ENCODE data around the gene KRTAP9-8.
"Not testable (repeated sequence)": the region's sequence is repeated elsewhere in the genome, so short reads cannot be mapped to it uniquely, and the experiment has no call there.

Gene KRTAP9-8, protein sequence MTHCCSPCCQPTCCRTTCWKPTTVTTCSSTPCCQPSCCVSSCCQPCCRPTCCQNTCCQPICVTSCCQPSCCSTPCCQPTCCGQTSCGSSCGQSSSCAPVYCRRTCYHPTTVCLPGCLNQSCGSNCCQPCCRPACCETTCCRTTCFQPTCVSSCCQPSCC

DNA sequence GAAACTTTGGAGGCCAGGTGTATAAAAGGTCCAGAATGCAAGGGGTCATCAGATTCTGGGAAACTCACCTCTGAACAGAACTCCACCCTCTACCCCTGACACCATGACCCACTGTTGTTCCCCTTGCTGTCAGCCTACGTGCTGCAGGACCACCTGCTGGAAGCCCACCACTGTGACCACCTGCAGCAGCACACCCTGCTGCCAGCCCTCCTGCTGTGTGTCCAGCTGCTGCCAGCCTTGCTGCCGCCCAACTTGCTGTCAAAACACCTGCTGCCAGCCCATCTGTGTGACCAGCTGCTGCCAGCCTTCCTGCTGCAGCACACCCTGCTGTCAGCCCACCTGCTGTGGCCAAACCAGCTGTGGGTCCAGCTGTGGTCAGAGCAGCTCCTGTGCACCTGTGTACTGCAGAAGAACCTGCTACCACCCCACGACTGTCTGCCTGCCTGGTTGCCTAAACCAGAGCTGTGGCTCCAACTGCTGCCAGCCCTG, at the start of gene KRTAP9-8:
KRTAP9-8 (plus strand) TSS at position 51 of the 489 bp plus-strand sequence; CDS start at position 104, 53 bp downstream.
- not testable (repeated sequence) for DNase-seq

DNA sequence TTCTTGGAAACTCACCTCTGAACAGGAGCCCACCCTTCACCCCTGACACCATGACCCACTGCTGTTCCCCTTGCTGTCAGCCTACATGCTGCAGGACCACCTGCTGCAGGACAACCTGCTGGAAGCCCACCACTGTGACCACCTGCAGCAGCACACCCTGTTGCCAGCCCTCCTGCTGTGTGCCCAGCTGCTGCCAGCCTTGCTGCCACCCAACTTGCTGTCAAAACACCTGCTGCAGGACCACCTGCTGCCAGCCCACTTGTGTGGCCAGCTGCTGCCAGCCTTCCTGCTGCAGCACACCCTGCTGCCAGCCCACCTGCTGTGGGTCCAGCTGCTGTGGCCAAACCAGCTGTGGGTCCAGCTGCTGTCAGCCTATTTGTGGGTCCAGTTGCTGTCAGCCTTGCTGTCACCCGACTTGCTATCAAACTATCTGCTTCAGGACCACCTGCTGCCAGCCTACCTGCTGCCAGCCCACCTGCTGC, 47.9 kb upstream of the KRTAP9-8 start, which contains the start of gene KRTAP9-1:
KRTAP9-1 (plus strand) TSS at position 51 of the 482 bp plus-strand sequence; CDS start at position 51, 0 bp downstream.
- DNase-seq: not testable (repeated sequence)

DNA sequence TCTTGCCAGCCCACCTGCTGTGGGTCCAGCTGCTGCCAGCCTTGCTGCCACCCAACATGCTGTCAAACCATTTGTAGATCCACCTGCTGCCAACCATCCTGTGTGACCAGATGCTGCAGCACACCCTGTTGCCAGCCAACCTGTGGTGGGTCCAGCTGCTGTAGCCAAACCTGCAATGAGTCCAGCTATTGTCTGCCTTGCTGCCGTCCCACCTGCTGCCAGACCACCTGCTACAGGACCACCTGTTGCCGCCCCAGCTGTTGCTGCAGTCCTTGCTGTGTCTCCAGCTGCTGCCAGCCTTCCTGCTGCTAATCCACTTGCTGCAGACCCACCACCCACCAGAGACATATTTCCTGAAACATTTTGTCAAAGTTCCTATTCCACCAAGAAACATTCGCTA, 47.5 kb upstream of the KRTAP9-8 start:
- no peak for DNase-seq

DNA sequence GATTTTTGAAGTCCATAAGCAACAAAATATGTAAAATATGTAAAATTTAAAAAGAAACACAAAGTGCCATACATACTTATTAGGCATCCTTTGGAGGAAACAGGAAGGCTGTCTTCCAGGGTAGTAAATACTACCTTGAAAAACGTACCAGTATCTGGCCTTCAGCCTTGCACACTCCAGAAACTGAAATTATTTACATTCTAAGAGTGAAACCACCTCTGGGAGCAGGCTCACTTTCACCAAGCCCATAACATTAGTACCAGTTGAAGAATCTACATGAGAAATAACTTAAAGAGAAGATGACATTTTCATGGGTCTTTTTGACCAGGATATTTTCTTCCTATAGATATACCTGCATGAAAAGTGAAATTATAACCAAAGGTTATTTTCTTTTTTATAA, 41.7 kb upstream of the KRTAP9-8 start:
- DNase-seq: no peak

DNA sequence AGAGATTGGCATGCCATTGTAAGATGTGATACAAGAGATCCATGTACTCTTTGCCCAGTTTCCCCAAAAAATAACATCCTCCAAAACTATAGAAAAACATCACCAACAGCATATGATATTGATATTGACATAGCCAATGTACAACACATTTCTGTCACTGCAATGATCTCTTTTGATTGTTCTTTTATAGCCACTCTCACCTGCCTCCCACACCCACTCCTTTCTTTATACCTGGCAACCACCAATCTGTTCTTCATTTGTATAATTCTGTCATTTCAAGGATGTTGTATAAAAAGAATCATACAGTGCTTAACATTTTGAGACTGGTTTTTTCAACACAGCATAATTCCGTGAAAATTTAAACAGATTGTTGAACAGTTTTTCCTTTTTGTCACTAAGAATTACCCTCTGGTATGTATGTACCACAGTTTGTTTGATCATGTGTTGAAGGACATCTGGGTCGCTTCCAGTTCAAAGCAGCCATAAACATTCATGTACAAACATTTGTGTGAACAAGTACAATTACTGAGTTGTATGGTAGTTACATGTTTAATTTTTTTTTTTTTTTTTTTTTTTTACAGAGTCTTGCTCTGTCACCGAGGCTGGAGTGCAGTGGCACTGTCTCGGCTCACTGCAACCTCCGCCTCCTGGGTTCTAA, 38.2 kb upstream of the KRTAP9-8 start:
- DNase-seq: no peak

DNA sequence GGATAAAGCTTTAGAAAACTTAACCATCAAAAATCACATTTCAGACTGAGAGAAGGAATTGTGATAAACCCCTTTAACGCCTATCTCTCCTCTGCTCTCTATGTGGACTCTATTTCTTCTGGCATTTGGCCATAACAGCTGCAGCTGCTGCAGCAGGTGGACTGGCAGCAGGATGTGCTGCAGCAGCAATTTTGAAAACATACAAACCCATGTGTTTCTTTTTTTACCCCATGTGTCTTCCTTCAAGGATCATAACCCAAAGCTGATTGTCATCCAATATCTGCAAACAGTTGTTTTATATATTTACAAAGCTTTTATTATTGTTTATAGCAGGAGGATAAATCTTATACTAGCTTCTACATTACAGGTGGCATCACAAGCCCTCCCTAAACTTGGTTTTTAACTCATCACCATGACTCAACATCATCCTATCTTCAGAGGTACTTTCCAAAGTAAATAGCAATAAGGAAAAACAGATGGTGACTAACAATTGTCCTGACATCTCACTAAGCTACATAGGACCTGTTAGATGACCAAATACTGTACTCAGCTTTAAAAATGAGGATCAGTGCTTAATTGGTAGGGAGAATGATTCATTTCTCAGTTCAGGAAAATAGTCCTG, 25.8 kb upstream of the KRTAP9-8 start:
- DNase-seq: peak; percentile 1

DNA sequence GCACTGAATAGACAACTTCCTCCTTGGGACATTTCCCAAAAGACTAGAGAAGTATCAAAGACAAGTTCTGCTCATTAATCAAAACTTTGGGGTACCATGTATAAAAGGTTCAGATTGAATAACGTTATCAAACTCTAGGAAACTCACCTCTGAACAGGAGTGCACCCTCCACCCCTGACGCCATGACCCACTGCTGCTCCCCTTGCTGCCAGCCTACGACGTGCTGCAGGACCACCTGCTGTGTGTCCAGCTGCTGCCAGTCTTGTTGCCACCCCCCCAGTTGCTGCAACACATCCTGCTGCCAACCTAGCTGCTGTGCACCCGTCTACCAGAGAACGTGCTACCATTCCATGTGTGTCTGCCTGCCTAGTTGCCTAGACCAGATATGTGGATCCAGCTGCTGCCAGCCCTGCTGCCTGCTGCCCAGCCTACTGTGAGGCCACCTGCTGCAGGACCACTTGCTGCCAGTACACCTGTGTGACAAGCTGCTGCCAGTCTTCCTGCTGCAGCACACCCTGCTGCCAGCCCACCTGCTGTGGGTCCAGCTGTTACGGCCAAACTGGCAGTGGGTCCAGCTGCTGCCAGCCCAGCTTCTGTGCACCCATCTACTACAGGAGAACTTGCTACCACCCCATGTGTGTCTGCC, 25.2 kb upstream of the KRTAP9-8 start:
- DNase-seq: no peak

DNA sequence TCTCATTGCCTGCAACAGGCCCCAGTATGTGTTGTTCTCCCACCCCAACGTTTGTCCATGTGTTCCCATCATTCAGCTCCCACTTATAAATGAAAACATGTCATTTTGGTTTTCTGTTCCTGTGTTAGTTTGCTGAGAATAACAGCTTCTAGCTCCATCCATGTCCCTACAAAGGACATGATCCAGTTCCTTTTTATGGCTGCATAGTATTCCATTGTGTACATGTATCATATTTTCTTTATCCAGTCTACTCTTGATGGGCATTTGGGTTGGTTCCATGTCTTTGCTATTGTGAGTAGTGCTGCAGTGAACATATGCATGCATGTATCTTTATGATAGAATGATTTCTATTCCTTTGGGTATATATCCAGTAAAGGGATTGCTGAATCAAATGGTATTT, 22.1 kb upstream of the KRTAP9-8 start:
- no peak for DNase-seq

DNA sequence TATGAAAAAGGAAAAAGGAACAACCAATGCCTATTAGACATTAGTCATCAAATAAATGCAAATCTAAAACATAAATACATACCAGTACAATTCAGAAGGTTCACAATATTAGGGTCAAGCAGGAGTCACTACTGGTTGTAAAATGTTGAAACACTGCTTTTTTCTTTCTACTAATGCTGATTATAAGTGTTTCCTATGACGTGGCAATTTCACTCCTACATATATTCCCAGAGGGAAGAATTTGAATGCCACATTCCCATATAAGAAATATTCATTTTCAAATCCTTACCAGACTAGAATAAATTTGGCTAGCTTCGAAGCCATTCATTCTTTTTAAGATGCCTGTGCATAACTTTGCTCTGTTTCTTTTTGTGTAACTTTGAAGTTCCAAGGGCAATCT, 14.0 kb upstream of the KRTAP9-8 start:
- DNase-seq: no peak

DNA sequence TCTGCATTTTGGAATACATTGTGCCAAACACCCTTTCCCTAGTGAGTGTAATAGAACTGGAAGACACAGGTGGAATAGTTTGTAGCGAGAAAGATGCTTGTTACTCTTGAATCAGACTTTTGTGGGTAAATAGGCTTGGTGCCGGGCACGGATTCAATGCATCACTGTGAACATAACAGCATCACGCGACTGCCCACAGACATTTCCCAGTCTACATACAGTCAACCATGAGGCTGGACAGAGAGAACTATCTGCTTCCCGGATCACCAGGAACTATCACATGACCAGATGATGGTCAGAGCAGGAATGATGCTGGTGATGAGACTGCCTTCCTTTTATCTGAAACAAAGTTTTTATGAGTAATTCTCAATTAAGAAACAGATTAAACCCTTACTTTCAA, 11.7 kb upstream of the KRTAP9-8 start:
- DNase-seq: no peak

DNA sequence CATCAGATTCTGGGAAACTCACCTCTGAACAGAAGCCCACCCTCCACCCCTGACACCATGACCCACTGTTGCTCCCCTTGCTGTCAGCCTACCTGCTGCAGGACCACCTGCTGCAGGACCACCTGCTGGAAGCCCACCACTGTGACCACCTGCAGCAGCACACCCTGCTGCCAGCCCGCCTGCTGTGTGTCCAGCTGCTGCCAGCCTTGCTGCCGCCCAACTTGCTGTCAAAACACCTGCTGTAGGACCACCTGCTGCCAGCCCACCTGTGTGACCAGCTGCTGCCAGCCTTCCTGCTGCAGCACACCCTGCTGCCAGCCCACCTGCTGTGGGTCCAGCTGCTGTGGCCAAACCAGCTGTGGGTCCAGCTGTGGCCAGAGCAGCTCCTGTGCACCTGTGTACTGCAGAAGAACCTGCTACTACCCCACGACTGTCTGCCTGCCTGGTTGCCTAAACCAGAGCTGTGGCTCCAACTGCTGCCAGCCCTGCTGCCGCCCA, 11.2 kb upstream of the KRTAP9-8 start, which contains the start of gene KRTAP9-2:
KRTAP9-2 (plus strand) TSS at position 51 of the 498 bp plus-strand sequence; CDS start at position 58, 7 bp downstream.
- DNase-seq: not testable (repeated sequence)

DNA sequence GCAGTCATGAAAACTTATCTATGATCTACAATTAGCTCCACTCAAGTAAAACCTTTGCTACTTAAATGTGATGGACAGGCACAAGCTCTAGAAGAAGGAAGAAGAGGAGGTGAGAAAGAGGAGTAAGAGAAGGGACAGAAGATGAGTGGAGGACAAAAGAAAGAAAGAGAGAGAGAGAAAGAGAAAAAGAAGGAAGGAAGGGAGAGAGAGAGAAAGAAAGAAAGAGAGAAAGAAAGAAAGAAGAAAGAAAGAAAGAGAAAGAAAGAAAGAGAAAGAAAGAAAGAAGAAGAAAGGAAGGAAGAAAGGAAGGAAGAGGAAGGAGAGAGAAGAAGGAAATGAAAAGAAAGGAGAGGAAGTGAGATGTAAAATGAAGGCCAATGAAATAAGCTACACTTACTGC, 7.7 kb upstream of the KRTAP9-8 start:
- no peak for DNase-seq

DNA sequence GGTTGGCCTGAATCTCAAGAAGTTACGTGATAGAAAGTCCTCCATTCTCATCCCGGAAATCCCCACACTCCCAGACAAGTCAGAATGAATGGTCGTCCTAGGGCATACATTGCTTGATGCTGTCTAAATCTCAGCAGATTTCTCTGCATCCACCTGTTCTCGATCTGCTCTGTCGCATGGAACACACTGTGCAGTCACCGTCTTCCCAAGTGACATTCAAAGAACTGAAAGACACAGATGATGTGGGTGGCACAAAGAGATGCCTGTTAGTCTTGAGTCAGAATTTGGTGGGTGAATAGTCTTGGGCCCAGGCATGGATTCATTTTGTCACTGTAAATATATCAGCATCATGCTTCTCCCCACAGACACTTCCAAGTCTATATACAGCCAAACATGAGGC, 6.1 kb upstream of the KRTAP9-8 start:
- DNase-seq: no peak

DNA sequence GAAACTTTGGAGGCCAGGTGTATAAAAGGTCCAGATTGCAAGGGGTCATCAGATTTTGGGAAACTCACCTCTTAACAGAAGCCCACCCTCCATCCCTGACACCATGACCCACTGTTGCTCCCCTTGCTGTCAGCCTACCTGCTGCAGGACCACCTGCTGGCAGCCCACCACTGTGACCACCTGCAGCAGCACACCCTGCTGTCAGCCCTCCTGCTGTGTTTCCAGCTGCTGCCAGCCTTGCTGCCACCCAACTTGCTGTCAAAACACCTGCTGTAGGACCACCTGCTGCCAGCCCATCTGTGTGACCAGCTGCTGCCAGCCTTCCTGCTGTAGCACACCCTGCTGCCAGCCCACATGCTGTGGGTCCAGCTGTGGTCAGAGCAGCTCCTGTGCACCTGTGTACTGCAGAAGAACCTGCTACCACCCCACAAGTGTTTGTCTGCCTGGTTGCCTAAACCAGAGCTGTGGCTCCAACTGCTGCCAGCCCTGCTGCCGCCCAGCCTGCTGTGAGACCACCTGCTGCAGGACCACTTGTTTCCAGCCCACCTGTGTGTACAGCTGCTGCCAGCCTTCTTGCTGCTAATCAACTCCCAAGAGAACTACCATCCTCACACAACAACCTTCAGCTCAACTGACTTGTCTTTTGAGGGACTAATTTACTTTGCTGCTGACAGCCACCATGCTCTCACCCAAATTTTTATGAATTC, 5.2 kb upstream of the KRTAP9-8 start, which contains the start of gene KRTAP9-3:
KRTAP9-3 (plus strand) TSS at position 51 of the 707 bp plus-strand sequence; CDS start at position 104, 53 bp downstream.
- not testable (repeated sequence) for DNase-seq

DNA sequence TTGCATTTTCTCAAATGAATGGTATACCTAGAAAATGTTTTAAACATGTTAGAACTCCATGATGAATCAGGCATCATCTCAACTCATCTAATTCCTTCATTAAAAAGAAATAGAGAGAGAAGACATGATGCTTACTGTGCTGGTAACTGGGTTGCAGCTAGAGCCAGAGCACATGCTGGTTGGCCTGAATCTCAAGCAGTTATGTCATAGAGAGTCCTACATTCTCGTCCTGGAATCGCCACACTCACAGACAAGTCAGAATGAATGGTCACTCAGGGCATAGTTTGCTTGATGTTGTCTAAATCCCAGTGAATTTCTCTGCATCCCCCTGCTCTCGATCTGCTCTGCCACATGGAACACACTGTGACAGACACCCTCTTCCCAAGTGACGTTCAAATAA, 683 bp upstream of the KRTAP9-8 start:
- DNase-seq: not testable (repeated sequence)

DNA sequence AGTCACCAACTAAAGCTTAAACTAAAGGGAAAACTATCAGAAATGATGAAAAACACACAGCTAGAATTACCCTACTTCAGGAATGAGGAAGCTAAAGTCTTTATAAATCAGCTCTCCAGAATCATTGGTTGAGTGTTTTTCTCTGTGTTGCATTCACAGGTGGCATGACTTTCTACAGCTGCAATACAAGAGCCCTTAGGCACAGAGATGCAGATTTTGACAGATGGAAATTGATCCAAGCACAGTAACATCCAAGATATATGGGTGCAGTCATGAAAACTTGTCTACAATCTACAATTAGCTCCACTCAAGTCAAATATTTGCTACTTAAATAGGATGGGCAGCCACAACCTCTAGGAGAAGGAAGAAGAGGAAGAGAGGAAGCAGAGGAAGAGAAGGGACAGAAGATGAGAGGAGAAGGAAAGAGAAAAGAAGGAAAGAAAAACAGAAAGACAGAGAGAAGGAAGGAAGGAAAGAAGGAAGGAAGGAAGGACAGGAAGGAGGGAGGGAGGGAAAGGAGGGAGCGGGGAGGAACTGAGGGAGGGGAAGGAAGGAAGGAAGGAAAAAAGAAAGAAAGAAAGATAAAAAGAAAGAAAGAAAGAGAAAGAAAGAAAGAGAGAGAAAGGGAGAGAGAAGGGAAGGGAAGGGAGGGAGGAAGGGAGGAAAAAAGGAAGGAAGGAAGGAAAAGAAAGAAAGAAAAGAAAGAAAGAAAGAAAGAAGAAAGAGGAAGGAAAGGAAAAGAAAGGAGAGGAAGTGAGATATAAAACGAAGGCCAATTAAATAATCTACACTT, 9.4 kb downstream of the KRTAP9-8 start:
- not testable (repeated sequence) for DNase-seq

DNA sequence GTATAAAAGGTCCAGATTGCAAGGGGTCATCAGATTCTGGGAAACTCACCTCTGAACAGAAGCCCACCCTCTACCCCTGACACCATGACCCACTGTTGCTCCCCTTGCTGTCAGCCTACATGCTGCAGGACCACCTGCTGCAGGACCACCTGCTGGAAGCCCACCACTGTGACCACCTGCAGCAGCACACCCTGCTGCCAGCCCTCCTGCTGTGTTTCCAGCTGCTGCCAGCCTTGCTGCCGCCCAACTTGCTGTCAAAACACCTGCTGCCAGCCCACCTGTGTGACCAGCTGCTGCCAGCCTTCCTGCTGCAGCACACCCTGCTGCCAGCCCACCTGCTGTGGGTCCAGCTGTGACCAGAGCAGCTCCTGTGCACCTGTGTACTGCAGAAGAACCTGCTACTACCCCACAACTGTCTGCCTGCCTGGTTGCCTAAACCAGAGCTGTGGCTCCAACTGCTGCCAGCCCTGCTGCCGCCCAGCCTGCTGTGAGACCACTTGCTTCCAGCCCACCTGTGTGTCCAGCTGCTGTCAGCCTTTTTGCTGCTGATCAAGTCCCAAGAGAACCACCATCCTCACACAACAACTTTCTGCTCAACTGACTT, 11.9 kb downstream of the KRTAP9-8 start, which contains the start of gene KRTAP9-4:
KRTAP9-4 (plus strand) TSS at position 51 of the 604 bp plus-strand sequence; CDS start at position 85, 34 bp downstream.
- DNase-seq: not testable (repeated sequence)

DNA sequence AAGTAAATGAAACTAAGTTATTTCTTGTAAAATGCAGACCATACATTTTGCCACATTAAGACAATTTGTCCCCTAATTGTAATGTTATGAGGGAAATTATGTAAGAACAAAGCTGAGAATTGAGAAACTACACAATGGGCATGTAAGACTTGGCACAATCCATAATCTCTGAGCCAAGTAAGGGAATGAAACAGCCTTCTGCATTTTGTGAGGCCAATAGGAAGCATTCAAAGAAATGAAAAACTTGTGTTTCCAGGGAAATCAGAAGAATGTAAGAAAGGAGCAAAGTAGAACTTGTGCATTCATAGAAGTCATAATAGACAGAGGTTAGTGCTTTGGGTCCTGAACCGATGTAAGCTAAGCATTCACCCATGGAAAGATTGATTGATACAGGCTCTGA, 13.5 kb downstream of the KRTAP9-8 start:
- no peak for DNase-seq

DNA sequence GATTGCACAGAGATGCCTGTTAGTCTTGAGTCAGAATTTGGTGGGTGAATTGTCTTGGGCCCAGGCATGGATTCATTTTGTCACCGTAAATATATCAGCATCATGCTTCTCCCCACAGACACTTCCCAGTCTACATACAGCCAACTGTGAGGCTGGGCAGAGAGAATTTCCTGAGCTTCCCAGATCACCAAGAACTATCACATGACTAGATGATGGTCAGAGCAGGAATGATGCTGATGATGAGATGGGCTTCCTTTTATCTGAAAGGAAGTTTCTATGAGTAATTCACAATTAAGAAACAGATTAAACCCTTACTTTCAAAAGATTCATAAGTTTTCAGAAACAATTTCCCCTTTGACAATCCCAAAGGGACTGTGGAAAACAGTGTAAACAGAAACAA, 17.1 kb downstream of the KRTAP9-8 start:
- no peak for DNase-seq

Data from activated CD4-positive, alpha-beta T cell treated with anti-CD3 and anti-CD28 coated beads, Interleukin-2, amount 50 U/mL, for 16 hours (primary cell).